Measurements from ENCODE around the gene LCT.

Gene LCT

GRCh38 chr2:135839713-135840112 lies 2.7 kb upstream of the LCT start:
- Histone ChIP-seq H3K27ac (ENCODE audit: low read depth, low read length) (no peak overlapping the region), H2AFZ (ENCODE audit: low read depth, low read length, severe bottlenecking) (no peak overlapping the region), H3K9ac (ENCODE audit: low read length) (no peak overlapping the region), H3K36me3 (ENCODE audit: low read length) (peaks cover 30% of the 10 kb centered on the region), H3K9me2 (replicated peaks; ENCODE audit: insufficient read depth, low read length) (no peaks in the 10 kb centered on the region), H3K4me3 (ENCODE audit: insufficient read depth, low read length, poor library complexity, severe bottlenecking) (no peak overlapping the region), H3K4me2 (ENCODE audit: low read depth, low read length, poor library complexity, severe bottlenecking) (no peak overlapping the region), H3F3A (ENCODE audit: insufficient read depth) (peaks cover 28% of the 10 kb centered on the region), H4K20me1 (ENCODE audit: low read depth, low read length) (no peaks in the 10 kb centered on the region), H3K27me3 (ENCODE audit: low read length) (no peaks in the 10 kb centered on the region), H3K79me2 (ENCODE audit: insufficient read depth, low read length) (no peaks in the 10 kb centered on the region), H3K9me3 (ENCODE audit: insufficient read depth, low read length) (no peaks in the 10 kb centered on the region)
- TF ChIP-seq EZH2phosphoT487 (conservative IDR thresholded peaks at IDR 0.05; ENCODE audit: low read length), result no peak

GRCh38 chr2:135838502-135838901 lies 1.5 kb upstream of the LCT start:
- H3K4me2 ChIP-seq (ENCODE audit: low read depth, low read length, poor library complexity, severe bottlenecking), result no peak overlapping the region
- no peaks in the 10 kb centered on the region for H3K27me3 ChIP-seq (ENCODE audit: low read length)
- no peaks in the 10 kb centered on the region for H3K9me3 ChIP-seq (ENCODE audit: insufficient read depth, low read length)
- no peaks in the 10 kb centered on the region for H4K20me1 ChIP-seq (ENCODE audit: low read depth, low read length)
- H3K9me2 ChIP-seq (replicated peaks; ENCODE audit: insufficient read depth, low read length), result no peaks in the 10 kb centered on the region
- no peak overlapping the region for H3K4me3 ChIP-seq (ENCODE audit: insufficient read depth, low read length, poor library complexity, severe bottlenecking)
- peaks cover 19% of the 10 kb centered on the region for H3K36me3 ChIP-seq (ENCODE audit: low read length)
- TF ChIP-seq EZH2phosphoT487 (conservative IDR thresholded peaks at IDR 0.05; ENCODE audit: low read length), result no peak
- no peak for TF ChIP-seq CTCF (IDR thresholded peaks at IDR 0.05; ENCODE audit: insufficient read depth, low read length, poor library complexity, severe bottlenecking)
- peaks cover 28% of the 10 kb centered on the region for H3F3A ChIP-seq (ENCODE audit: insufficient read depth)
- H2AFZ ChIP-seq (ENCODE audit: low read depth, low read length, severe bottlenecking), result no peak overlapping the region
- H3K27ac ChIP-seq (ENCODE audit: low read depth, low read length), result no peak overlapping the region
- H3K79me2 ChIP-seq (ENCODE audit: insufficient read depth, low read length), result no peaks in the 10 kb centered on the region
- H3K9ac ChIP-seq (ENCODE audit: low read length), result no peak overlapping the region

- Histone ChIP-seq H3K9me3 (ENCODE audit: insufficient read depth, low read length) (no peaks in the 10 kb centered on the region), H2AFZ (ENCODE audit: low read depth, low read length, severe bottlenecking) (no peak overlapping the region), H3K4me3 (ENCODE audit: insufficient read depth, low read length, poor library complexity, severe bottlenecking) (no peak overlapping the region), H3K9ac (ENCODE audit: low read length) (no peak overlapping the region), H3K4me2 (ENCODE audit: low read depth, low read length, poor library complexity, severe bottlenecking) (no peak overlapping the region), H3K36me3 (ENCODE audit: low read length) (no peaks in the 10 kb centered on the region), H3K27me3 (ENCODE audit: low read length) (no peaks in the 10 kb centered on the region), H3F3A (ENCODE audit: insufficient read depth) (peaks cover 3% of the 10 kb centered on the region; the same call in 1 of the 2 replicates), H3K79me2 (ENCODE audit: insufficient read depth, low read length) (no peaks in the 10 kb centered on the region), H4K20me1 (ENCODE audit: low read depth, low read length) (no peaks in the 10 kb centered on the region), H3K27ac (ENCODE audit: low read depth, low read length) (no peak overlapping the region), H3K9me2 (replicated peaks; ENCODE audit: insufficient read depth, low read length) (no peaks in the 10 kb centered on the region)
- TF ChIP-seq CTCF (IDR thresholded peaks at IDR 0.05; ENCODE audit: insufficient read depth, low read length, poor library complexity, severe bottlenecking), result no peak
- no peak for TF ChIP-seq EZH2phosphoT487 (conservative IDR thresholded peaks at IDR 0.05; ENCODE audit: low read length)
Measured at GRCh38 chr2:135832891-135833290, 4.1 kb downstream of the LCT start.

GRCh38 chr2:135831180-135831812 lies 5.7 kb downstream of the LCT start:
- no peak overlapping the region for H3K4me3 ChIP-seq (ENCODE audit: insufficient read depth, low read length, poor library complexity, severe bottlenecking)
- H3K9me2 ChIP-seq (replicated peaks; ENCODE audit: insufficient read depth, low read length), result no peaks in the 10 kb centered on the region
- no peaks in the 10 kb centered on the region for H3K36me3 ChIP-seq (ENCODE audit: low read length)
- H3K9me3 ChIP-seq (ENCODE audit: insufficient read depth, low read length), result no peaks in the 10 kb centered on the region
- no peaks in the 10 kb centered on the region for H3K27me3 ChIP-seq (ENCODE audit: low read length)
- H3K4me2 ChIP-seq (ENCODE audit: low read depth, low read length, poor library complexity, severe bottlenecking), result no peak overlapping the region
- no peaks in the 10 kb centered on the region for H4K20me1 ChIP-seq (ENCODE audit: low read depth, low read length)
- no peak overlapping the region for H2AFZ ChIP-seq (ENCODE audit: low read depth, low read length, severe bottlenecking)
- peaks cover 3% of the 10 kb centered on the region; the same call in 1 of the 2 replicates for H3F3A ChIP-seq (ENCODE audit: insufficient read depth)
- no peak overlapping the region for H3K27ac ChIP-seq (ENCODE audit: low read depth, low read length)
- no peaks in the 10 kb centered on the region for H3K79me2 ChIP-seq (ENCODE audit: insufficient read depth, low read length)
- TF ChIP-seq EZH2phosphoT487 (conservative IDR thresholded peaks at IDR 0.05; ENCODE audit: low read length), result no peak
- no peak for TF ChIP-seq CTCF (IDR thresholded peaks at IDR 0.05; ENCODE audit: insufficient read depth, low read length, poor library complexity, severe bottlenecking)
- no peak overlapping the region for H3K9ac ChIP-seq (ENCODE audit: low read length)

Data from SU-DHL-6 (cell line).